GM18867 (cell line): ENCODE measurements around the gene AAK1.

Experiments
- ATAC-seq: cut with Tn5 transposase; IDR thresholded peaks from one replicate; pipeline ENCODE4 v1.9.1; 2021; ENCODE audit warnings: mild to moderate bottlenecking, moderate library complexity; ENCODE audit not compliant: unreplicated experiment

The AAK1 gene

GRCh38 chr2:69603146-69603743 is 40.3 kb downstream of the AAK1 start:
- ATAC-seq = no peak

GRCh38 chr2:69601179-69601612 is 42.3 kb downstream of the AAK1 start:
- no peak for ATAC-seq

DNA sequence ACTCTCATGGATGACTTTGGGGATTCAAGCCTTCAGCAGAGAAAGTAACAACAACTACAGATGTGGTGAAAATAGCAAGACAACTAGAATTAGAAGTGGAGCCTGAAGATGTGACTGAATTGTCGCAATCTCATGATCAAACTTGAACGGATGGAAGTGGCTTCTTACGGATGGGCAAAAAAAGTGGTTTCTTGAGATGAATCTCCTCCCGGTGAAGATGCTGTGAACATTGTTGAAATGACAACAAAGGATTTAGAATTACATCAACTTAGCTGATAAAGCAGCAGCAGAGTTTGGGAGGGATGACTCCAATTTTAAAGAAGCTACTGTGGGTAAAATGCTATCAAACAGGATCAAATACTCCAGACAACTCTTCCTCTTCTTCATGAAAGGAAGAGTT is 43.1 kb downstream of the AAK1 start:
- no peak for ATAC-seq

- ATAC-seq = no peak
These were observed 45.5 kb downstream of the AAK1 start for GRCh38 chr2:69597843-69598610.

- no peak for ATAC-seq
These were observed 46.4 kb downstream of the AAK1 start for GRCh38 chr2:69597105-69597504.

- ATAC-seq = no peak
These were observed 49.2 kb downstream of the AAK1 start for GRCh38 chr2:69594341-69594740.

DNA sequence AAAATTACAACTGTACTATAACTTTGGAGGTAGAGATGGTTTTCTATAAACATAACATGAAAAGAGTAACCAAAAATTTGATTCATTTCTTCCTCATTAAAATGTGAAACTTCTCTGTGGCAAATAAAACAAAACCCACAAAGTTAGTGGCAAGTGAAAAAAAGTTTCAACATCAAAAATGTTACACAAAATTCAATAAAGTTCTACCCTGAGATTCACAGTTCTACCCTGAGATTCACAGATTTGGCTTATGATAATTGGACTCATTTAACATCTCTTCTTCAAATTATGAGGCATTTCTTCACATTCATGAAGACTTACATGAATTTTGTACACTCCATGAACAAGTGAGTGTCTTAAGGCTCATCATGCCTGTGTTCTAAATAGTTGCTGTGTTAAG is 51.0 kb downstream of the AAK1 start:
- ATAC-seq = no peak

GRCh38 chr2:69589973-69590652 is 53.4 kb downstream of the AAK1 start:
- no peak for ATAC-seq

DNA sequence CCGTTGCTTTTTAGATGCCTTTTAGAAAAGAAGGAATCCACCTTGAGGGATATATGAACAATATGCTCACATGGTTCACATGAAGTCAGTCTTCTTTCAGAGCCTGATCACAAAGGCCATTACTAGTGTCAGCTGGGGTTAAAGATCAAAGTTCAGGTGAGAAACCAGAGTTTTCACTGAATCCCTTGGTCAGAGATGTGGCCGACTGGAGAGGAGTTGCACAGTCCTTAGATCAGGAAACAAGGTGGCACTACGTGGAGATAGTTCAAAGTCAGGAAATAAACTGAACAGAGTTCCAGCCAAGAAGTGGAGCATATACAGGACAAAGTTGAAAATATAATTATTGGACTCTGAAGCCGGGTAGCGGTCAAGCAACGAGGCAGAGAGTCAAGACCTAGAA is 54.6 kb downstream of the AAK1 start:
- ATAC-seq = no peak

GRCh38 chr2:69588403-69588802 is 55.1 kb downstream of the AAK1 start:
- no peak for ATAC-seq

DNA sequence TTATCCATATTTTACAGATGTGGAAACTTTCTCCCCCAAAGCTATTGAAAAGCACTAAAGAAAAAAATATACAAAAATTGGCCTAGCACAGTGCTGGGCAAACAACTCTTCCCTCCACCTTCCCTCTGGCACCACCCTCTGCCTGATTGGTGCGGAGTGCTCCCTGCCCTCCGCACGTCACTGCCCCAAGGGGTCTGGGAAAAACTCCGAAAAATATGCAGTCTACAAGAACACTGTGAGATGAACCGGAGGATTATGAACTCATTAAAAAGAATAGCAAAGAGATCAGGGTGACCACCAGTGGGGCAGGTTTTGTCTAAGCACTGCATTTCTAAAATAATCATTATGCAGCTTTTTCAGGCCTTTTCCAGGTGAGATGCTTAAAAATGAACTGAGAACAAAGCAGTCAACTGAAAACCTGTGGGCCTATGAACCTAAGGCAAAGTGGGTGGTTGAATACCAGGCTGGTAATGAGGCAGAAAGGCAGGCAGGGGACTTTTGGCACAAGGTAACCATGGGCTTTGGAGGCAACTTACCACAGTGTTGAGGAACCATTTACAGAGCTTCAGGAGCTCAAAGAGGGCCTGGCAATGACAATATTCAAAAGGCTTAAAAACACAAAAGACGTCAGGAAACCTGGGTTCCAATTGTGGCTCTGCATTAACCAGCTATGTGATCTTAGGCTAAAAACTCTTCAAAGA is 57.5 kb downstream of the AAK1 start:
- ATAC-seq = no peak

DNA sequence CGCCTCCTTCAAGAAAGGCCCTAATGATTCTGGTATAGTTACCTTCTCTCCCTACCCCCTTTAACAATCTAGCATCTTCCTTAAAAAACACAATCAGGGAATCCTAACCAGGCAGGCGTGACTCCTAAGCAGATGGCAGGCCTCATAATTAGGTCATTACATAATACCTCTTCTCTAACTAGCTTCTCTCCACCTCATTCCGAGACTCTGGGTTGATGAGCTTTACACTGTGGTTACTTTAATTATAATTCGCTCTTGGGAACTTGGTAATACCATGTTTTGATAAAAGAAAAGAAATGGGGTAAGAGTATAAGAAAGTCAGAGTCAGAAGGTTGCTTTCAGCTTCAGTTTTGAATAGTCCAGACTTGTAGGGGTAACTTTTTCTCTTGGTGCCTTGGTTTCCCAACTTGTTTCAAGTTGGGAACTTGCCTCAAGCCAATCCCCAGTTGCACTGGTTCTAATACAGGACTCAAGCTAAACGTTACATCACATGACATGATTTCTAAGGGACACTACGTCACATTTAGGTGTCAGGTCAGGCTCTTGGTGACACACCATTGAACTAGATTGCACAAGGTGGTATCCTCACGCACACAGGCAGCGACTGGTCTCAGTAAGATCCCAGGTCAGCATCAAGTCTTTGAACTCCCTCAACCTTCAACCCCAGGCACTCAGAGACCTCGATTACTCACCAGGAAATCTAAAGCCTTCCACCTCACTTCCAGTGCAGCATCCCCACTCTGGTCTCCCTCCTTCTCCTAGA is 59.2 kb downstream of the AAK1 start:
- ATAC-seq = no peak

GRCh38 chr2:69583321-69583833 is 60.2 kb downstream of the AAK1 start:
- no peak for ATAC-seq

DNA sequence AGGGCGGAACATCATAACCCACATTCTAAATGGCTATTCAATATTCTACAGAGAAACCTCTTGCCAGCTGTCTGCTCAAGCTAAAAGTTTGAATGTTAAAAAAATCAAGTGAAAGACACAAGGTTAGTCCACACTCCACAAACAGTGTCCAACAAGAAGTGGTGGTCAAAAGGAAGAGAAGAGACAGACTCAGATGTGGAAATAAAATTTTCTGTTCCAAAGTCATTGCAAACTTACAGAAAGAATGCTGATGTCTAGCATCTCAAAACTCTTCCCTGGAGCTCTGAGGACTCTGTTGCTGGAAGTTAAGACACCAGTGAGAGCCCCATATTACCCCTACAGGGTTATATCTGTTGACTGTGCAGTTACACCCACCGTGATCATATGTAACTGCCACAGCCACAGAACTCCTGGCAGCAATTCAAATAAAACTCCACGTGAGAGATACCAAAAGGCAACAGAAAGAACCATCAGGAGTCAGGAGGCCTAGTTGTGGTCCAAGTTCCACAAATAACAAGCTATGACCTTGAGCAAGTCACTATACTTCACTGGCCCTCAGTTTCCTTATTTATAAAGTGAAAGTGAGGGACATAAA is 60.9 kb downstream of the AAK1 start:
- ATAC-seq = no peak

DNA sequence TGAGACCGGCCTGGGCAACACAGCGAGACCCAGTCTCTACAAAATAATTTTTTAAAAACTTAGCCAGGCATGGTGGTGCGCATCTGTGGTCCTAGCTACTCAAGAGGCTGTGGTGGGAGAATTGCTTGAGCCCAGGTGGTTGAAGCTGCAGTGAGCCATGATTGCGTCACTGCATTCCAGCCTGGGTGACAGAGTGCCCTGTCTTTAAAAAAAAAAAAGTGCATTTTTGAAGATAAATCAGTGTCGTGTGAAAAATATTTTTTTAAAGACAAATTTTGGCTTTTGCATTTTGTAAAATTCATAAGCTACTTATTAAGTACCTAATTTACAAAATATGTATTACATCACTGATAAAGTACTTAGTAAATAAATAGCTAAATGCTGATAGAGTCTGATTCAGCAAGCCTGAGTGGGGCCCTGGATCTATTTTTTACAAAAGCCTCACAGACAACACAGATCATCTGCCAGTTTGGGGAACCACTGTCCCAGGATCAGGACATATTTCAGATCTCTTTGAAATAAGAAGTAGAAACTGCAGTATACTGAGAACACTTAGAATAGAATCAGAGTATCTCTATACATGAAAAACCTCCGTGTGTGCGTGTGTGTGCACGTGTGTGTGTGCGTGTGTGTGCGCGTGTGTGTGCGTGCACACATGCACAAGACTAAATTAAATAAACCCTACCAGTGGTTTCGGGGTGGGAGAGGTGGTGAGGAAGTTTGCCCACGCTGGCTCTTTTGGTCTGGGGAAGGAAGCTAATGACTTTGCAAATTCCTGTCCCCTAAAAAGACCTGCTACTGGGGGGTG is 61.6 kb downstream of the AAK1 start:
- no peak for ATAC-seq

DNA sequence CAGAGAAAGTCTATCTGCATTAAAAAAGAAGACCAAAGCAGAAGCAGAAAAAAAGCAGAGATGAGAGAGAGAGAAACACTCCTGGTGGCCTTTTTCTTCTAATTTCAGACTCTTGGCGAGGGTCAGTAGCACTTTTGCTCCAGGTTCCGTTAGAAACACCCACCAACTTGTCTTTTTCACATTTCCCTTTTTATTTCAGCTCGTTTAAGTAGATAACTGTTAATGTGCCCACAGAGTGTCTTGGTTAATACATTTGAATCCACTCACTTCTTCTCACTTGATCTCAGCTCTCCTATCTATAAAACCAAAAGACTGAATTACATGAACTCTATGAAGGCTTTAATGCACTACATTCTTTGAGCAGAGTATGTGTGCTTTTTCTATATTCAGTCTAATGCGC is 63.1 kb downstream of the AAK1 start:
- no peak for ATAC-seq

GRCh38 chr2:69579536-69579935 is 64.0 kb downstream of the AAK1 start:
- no peak for ATAC-seq

GRCh38 chr2:69578198-69578540 is 65.4 kb downstream of the AAK1 start:
- ATAC-seq = no peak

GRCh38 chr2:69577467-69578197 is 65.9 kb downstream of the AAK1 start:
- ATAC-seq = no peak
